Measurements from ENCODE around the gene UGGT1.

Gene UGGT1

DNA sequence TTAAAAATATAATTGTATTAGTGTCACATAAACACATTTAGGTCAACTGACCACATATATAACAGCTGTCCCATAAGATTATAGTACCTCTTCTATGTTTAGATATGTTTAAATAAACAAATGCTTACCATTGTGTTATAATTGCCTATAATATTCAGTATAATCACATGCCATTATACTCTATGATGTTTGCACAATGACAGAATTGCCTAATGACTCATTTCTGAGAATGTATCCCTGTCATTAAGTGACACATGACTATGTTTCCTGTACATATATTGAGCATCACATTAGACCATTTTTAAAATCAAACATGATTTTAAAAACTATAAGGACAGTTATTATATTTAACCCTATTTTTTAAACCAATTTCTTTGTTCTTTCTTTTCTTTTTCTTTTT, 137.9 kb downstream of the UGGT1 start:
- DNase-seq (ENCODE audit: low spot score): peak; percentile 74

DNA sequence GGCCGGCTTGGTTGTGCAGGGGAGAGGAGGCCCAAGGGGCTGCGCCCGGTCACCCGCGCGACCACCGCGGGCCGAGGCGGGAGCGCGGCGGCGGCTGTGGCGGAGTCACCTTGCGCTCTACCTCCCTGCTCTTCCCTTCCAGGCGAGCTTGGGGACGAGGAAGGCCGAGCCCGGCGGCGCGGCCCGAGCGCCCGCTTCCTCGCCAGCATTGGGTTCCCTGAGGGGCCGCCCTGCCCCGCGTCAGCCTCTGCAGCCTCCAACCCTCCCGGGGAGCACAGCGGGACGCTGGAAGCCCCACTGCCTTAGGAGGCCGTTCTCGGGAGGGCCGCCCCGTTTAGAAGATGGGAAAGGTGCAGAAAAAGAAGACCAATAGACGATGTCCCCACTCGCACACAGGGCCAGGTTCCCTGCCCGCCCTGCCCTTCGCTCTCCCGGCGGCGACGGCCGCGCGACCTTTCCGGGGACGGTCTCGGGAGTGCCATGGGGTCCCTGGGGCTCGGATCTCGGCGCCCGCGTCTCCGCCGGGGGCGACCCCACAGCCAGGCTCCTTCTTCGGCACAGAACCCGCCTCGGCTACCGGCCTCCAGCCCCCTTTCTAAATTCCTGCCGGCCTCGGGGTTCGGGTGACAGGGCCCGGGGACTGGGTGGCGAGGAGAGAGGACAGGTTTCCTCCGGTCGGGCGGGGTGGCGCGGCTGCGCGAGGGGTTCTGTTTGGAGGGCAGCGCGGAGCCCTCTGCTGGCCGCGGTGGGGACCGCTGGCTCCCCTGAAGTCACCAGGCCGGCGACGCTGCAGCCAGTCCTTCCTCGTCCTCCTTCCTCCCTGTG, 142.2 kb downstream of the UGGT1 start:
- peak; percentile 75 for DNase-seq (ENCODE audit: low spot score)

DNA sequence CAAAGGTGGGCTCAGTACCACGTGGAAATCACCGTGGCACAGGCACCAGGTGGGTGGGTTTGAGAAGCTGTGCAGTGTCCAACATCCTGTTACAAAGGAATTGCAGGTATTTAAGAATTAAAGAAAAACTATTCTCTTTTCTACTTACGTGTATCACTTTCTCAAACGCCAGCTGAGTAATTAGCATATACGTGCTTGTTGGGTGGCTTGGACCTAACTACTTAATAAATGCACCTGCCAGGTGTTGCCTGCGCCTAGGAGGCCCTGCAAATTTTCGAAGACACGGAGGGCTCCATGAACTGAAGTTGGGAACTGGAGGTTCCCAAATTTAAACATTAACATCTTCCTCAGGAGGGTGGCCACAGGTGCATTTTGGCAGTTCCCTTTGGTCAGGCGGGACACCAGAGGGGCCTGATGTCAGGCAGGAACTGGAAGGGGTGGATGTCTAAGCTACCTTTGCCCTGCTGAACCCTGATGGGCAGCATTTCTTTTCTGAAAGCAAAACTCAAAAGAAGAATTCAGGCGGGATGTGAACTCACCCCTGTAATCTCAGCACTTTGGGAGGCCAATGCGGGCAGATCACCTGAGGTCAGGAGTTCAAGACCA, 142.9 kb downstream of the UGGT1 start:
- DNase-seq (ENCODE audit: low spot score): no peak

GRCh38 chr2:128234613-128235012, 143.6 kb downstream of the UGGT1 start:
- no peak for DNase-seq (ENCODE audit: low spot score)

- no peak for DNase-seq (ENCODE audit: low spot score)
These were observed 144.6 kb downstream of the UGGT1 start for GRCh38 chr2:128235581-128235980.

DNA sequence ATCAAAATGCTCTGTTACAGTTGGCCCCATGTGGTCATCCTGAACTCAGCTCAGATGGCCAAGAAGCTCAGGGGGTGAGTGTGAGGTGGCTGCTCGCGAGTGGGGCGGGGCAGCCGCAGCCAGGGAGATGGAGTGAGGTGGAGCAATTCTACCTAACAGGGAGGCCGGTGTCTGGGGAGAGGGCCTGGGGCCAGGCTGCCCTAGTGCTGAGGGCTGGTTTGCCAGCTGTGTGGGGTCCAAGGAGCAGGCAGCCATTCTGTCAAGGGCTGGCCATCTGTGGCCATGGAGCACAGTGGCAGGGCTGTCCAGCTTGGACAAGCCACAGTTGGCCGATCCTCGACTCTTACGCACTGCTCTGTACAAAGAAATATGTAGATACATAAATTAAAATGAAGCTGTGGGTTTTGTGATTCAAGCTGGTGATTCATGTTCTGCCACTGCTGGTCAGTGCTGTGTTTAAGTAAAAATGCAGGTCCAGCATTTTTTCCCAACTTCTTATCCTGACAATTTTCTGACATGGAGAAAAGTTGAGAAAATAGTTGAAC, 145.6 kb downstream of the UGGT1 start:
- DNase-seq (ENCODE audit: low spot score): peak; percentile 61

GRCh38 chr2:128237081-128237534, 146.1 kb downstream of the UGGT1 start:
- no peak for DNase-seq (ENCODE audit: low spot score)

GRCh38 chr2:128237911-128238697, 147.1 kb downstream of the UGGT1 start:
- no peak for DNase-seq (ENCODE audit: low spot score)

DNA sequence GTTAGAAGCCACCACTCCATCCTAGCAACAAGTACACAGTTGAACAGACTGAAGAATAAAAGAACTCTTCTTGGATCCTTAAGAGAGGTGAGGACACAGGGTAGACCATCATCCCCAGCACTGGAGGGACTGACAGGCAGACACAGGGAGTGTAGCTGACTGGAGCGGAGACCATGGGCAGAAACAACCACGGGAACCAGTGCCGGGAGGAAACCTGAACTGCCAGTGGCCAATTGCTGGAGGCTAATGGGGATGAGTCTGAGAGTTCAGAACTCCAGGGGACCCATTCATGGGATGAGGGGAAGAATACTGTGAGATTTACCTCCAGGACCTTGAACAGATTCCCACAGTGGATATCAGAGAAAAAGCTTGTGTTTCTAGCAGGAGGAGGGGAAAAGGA, 150.9 kb downstream of the UGGT1 start:
- DNase-seq (ENCODE audit: low spot score): no peak

All from RKO (cell line).